Astrocyte of the hippocampus (primary cell): ENCODE measurements around the gene EDEM1.
A peak's percentile ranks its signal among the peaks of the same experiment; 100 is the strongest.
"Not testable (repeated sequence)": the region's sequence is repeated elsewhere in the genome, so short reads cannot be mapped to it uniquely, and the experiment has no call there.

Experiments
- DNase-seq: peaks from one replicate; pipeline ENCODE4 v3.0.0; 2011; ENCODE audit warnings: low read depth, low spot score

The EDEM1 gene

GRCh38 chr3:5172018-5172417, 15.5 kb upstream of the EDEM1 start:
- no peak for DNase-seq

- DNase-seq: not testable (repeated sequence)
Observed at GRCh38 chr3:5179036-5179435, 8.5 kb upstream of the EDEM1 start.

- no peak for DNase-seq
Observed at GRCh38 chr3:5181469-5182141, 5.9 kb upstream of the EDEM1 start.

GRCh38 chr3:5183714-5184113, 3.8 kb upstream of the EDEM1 start:
- not testable (repeated sequence) for DNase-seq

GRCh38 chr3:5184499-5184898, 3.0 kb upstream of the EDEM1 start:
- no peak for DNase-seq

- no peak for DNase-seq
Observed at GRCh38 chr3:5185093-5185673, 2.3 kb upstream of the EDEM1 start.

- no peak for DNase-seq
Observed at GRCh38 chr3:5186089-5186857, 1.2 kb upstream of the EDEM1 start.

GRCh38 chr3:5186858-5187155, 700 bp upstream of the EDEM1 start:
- DNase-seq: peak; percentile 50

GRCh38 chr3:5187920-5188418, 462 bp downstream of the EDEM1 start:
- DNase-seq: peak; percentile 74

GRCh38 chr3:5188419-5189221, 1.1 kb downstream of the EDEM1 start:
- peak; percentile 51 for DNase-seq

- DNase-seq: no peak
Observed at GRCh38 chr3:5190147-5190791, 2.8 kb downstream of the EDEM1 start.

GRCh38 chr3:5191555-5192304, 4.2 kb downstream of the EDEM1 start:
- no peak for DNase-seq

GRCh38 chr3:5192571-5193365, 5.3 kb downstream of the EDEM1 start:
- DNase-seq: no peak

GRCh38 chr3:5194341-5194740, 6.8 kb downstream of the EDEM1 start:
- DNase-seq: no peak

- peak; percentile 67 for DNase-seq
Observed at GRCh38 chr3:5194801-5195509, 7.4 kb downstream of the EDEM1 start.

GRCh38 chr3:5195605-5196004, 8.1 kb downstream of the EDEM1 start:
- DNase-seq: peak; percentile 26

- peak; percentile 12 for DNase-seq
Observed at GRCh38 chr3:5197022-5197421, 9.5 kb downstream of the EDEM1 start.

GRCh38 chr3:5197470-5198312, 10.2 kb downstream of the EDEM1 start:
- no peak for DNase-seq
